Endothelial cell (in vitro differentiated cells): ENCODE results near the gene CEACAM5. TPM values are rescaled to one million over a fixed set of nuclear protein-coding genes. Genes with fewer than 3 reads are reported as not detected.

ENCODE experiments used
- DNase-seq: peaks from one replicate; pipeline ENCODE4 v3.0.0; 2021; ENCODE audit warnings: low spot score
- H3K27ac Mint-ChIP-seq: one replicate; pipeline ENCODE4 v1.8.0; 2021; ENCODE audit warnings: mixed read lengths, inconsistent platforms; ENCODE audit not compliant: unreplicated experiment
- H3K27me3 Mint-ChIP-seq: one replicate; pipeline ENCODE4 v1.8.0; 2021; ENCODE audit warnings: mild to moderate bottlenecking, moderate library complexity, mixed read lengths, inconsistent platforms; ENCODE audit not compliant: unreplicated experiment
- H3K36me3 Mint-ChIP-seq: one replicate; pipeline ENCODE4 v1.8.0; 2021; ENCODE audit warnings: mild to moderate bottlenecking, low read depth, mixed read lengths, inconsistent platforms; ENCODE audit not compliant: unreplicated experiment
- H3K4me1 Mint-ChIP-seq: one replicate; pipeline ENCODE4 v1.8.0; 2021; ENCODE audit warnings: mild to moderate bottlenecking, mixed read lengths, inconsistent platforms; ENCODE audit not compliant: unreplicated experiment
- H3K4me3 Mint-ChIP-seq: one replicate; pipeline ENCODE4 v1.8.0; 2021; ENCODE audit warnings: mild to moderate bottlenecking, mixed read lengths, inconsistent platforms; ENCODE audit not compliant: unreplicated experiment
- H3K9me3 Mint-ChIP-seq: one replicate; pipeline ENCODE4 v1.8.0; 2021; ENCODE audit warnings: mixed read lengths, inconsistent platforms; ENCODE audit not compliant: unreplicated experiment
- CTCF ChIP-seq: fragments of 200-600 bp; sonication (generic); IDR thresholded peaks from one replicate; pipeline ENCODE4 v1.5.0; 2021; ENCODE audit warnings: antibody characterized with exemption; ENCODE audit not compliant: unreplicated experiment
- total RNA-seq: library from RNA; stranded (reverse); fragmentation: NEBNext Ultra II Directional; extraction: Animal tissue kit (Norgen Biotek cat#: 25700); gene quantifications from one replicate; pipeline ENCODE4 v1.2.1, GENCODE V29; 2021; ENCODE audit not compliant: unreplicated experiment

CEACAM5 gene
- total RNA-seq, 1 donor from 2014 or later = not detected

- Mint-ChIP-seq H3K27ac (no peak overlapping the region), H3K4me1 (peaks cover 3% of the 10 kb centered on the region), H3K36me3 (no peaks in the 10 kb centered on the region), H3K9me3 (no peaks in the 10 kb centered on the region), H3K4me3 (no peak overlapping the region), H3K27me3 (peaks cover 9% of the 10 kb centered on the region)
- DNase-seq = no peak
- no peak for TF ChIP-seq CTCF
These were observed 4.7 kb upstream of the CEACAM5 start for GRCh38 chr19:41703602-41704293.

- Mint-ChIP-seq H3K9me3 (no peaks in the 10 kb centered on the region), H3K4me1 (no peaks in the 10 kb centered on the region), H3K27ac (no peak overlapping the region), H3K36me3 (no peaks in the 10 kb centered on the region), H3K27me3 (peaks cover 13% of the 10 kb centered on the region), H3K4me3 (no peak overlapping the region)
- TF ChIP-seq CTCF = no peak
- DNase-seq = peak; percentile 77
These were observed 2.8 kb upstream of the CEACAM5 start for GRCh38 chr19:41705393-41706174.

DNA sequence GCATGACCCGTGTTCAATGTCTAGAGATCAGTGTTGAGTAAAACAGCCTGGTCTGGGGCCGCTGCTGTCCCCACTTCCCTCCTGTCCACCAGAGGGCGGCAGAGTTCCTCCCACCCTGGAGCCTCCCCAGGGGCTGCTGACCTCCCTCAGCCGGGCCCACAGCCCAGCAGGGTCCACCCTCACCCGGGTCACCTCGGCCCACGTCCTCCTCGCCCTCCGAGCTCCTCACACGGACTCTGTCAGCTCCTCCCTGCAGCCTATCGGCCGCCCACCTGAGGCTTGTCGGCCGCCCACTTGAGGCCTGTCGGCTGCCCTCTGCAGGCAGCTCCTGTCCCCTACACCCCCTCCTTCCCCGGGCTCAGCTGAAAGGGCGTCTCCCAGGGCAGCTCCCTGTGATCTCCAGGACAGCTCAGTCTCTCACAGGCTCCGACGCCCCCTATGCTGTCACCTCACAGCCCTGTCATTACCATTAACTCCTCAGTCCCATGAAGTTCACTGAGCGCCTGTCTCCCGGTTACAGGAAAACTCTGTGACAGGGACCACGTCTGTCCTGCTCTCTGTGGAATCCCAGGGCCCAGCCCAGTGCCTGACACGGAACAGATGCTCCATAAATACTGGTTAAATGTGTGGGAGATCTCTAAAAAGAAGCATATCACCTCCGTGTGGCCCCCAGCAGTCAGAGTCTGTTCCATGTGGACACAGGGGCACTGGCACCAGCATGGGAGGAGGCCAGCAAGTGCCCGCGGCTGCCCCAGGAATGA is 1.5 kb upstream of the CEACAM5 start:
- peak; percentile 78 for DNase-seq
- Mint-ChIP-seq H3K36me3 (no peaks in the 10 kb centered on the region), H3K27me3 (peaks cover 13% of the 10 kb centered on the region), H3K27ac (no peak overlapping the region), H3K4me1 (no peaks in the 10 kb centered on the region), H3K4me3 (no peak overlapping the region), H3K9me3 (no peaks in the 10 kb centered on the region)
- TF ChIP-seq CTCF = peak; percentile 98

DNA sequence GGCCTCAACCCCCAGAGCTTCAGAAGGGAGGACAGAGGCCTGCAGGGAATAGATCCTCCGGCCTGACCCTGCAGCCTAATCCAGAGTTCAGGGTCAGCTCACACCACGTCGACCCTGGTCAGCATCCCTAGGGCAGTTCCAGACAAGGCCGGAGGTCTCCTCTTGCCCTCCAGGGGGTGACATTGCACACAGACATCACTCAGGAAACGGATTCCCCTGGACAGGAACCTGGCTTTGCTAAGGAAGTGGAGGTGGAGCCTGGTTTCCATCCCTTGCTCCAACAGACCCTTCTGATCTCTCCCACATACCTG is 969 bp upstream of the CEACAM5 start:
- DNase-seq = no peak
- Mint-ChIP-seq H3K27me3 (peaks cover 13% of the 10 kb centered on the region), H3K4me3 (no peak overlapping the region), H3K9me3 (peaks cover under 1% of the 10 kb centered on the region), H3K36me3 (no peaks in the 10 kb centered on the region), H3K4me1 (no peaks in the 10 kb centered on the region), H3K27ac (no peak overlapping the region)
- no peak for TF ChIP-seq CTCF
